Measurements from ENCODE around the gene PDX1.

PDX1 gene

DNA sequence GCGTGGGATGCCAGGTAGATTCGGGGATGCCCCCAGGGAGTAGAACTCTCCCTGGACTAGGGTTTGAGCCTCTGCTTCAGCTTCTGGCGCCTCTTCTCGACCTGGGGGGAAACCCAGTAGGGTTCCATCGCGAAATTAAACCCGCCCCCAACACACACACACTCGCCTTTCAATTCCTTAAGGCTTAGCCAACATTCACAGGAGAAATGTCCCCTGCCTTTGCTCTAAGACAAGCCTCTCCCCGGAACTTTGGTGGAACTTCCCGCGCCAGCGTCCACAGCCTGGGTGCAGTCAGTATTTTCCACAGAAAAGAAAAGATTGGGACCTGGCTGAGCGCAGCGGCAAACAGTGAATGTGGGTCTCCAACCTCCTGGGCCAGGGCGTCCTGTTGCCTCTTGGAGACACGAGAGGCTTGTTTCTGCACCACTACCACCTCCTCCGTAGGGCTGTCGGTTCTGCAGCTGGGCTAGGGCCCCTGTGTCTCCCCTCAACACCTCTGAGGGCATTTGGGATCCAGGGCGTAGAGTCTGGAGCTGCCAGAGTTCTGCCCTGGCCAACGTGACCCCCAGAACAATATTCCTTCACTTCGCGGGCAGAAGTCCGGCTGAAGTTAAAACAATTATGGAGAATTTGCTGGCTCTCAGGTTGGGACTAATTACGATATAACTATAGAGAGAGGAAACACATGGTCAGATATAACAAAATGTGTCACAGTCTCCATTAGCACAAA, 3.2 kb downstream of the PDX1 start:
- DNase-seq (ENCODE audit: low spot score): no peak

DNA sequence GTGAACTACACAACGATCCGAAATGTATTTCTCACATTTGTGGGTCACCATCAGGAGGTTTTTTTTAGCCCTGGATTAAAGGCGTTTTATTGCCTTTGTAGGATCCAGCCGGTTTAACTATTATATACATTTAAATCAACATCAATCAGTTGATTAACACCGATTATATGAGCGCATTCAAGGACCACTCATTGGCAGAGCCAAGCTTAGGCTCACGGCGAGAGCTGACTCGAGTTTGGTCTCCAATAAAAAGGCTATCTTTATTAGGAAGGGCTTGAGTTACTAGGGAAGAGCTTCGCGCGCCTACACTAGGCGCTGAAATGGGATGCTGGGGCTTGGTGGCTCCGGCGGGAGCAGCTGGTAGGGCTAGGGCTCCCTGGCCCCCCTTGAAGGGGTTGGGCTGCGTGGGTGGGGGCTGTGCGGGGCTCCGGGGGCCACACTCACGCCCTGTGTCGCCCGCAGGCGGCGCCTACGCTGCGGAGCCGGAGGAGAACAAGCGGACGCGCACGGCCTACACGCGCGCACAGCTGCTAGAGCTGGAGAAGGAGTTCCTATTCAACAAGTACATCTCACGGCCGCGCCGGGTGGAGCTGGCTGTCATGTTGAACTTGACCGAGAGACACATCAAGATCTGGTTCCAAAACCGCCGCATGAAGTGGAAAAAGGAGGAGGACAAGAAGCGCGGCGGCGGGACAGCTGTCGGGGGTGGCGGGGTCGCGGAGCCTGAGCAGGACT, 4.2 kb downstream of the PDX1 start:
- no peak for DNase-seq (ENCODE audit: low spot score)

DNA sequence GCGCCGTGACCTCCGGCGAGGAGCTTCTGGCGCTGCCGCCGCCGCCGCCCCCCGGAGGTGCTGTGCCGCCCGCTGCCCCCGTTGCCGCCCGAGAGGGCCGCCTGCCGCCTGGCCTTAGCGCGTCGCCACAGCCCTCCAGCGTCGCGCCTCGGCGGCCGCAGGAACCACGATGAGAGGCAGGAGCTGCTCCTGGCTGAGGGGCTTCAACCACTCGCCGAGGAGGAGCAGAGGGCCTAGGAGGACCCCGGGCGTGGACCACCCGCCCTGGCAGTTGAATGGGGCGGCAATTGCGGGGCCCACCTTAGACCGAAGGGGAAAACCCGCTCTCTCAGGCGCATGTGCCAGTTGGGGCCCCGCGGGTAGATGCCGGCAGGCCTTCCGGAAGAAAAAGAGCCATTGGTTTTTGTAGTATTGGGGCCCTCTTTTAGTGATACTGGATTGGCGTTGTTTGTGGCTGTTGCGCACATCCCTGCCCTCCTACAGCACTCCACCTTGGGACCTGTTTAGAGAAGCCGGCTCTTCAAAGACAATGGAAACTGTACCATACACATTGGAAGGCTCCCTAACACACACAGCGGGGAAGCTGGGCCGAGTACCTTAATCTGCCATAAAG, 4.8 kb downstream of the PDX1 start:
- DNase-seq (ENCODE audit: low spot score): no peak

DNA sequence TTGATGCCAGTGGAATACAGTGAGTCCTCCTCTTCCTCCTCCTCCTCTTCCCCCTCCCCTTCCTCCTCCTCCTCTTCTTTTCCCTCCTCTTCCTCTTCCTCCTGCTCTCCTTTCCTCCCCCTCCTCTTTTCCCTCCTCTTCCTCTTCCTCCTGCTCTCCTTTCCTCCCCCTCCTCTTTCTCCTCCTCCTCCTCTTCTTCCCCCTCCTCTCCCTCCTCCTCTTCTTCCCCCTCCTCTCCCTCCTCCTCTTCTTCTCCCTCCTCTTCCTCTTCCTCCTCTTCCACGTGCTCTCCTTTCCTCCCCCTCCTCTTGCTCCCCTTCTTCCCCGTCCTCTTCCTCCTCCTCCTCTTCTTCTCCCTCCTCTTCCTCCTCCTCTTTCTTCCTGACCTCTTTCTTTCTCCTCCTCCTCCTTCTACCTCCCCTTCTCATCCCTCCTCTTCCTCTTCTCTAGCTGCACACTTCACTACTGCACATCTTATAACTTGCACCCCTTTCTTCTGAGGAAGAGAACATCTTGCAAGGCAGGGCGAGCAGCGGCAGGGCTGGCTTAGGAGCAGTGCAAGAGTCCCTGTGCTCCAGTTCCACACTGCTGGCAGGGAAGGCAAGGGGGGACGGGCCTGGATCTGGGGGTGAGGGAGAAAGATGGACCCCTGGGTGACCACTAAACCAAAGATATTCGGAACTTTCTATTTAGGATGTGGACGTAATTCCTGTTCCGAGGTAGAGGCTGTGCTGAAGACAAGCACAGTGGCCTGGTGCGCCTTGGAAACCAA, 5.6 kb downstream of the PDX1 start:
- no peak for DNase-seq (ENCODE audit: low spot score)

DNA sequence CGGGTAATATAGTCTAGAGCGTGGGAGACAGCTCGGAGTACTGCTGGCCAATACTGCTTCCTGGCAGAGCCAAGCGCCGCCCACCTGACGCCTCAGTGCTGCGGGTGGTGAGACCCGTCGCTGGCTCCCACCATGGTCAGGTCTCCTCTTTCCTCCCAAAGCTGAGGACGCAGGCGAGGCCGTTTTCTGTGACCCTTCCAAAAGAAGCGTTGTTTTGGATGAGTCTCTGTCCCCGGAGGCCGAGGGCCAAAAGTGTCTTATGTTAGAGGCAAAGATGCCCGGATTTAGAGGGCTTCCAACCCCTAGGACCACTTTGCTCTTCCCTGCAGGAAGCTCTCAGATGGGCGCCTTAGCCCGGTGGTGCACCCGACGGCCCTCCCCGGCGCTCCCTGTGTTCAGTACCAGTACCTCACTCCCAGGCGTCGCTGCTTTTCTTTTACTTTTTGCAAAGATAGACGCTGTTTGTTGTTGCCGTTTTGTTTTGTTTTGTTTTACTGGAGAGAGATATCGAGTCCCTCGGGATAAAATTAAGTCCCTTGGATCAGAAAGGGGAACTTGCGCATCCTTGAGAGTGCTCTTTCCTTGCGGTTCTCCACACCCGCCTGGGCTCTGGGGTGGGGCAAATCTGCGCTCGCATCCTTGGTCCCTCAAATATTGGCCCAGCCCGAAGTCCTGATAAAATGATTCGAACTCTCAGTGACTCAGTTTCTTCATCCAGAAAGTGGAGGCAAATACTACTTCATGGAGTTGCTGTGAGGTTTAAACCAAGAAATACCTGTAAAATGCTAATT, 7.0 kb downstream of the PDX1 start:
- DNase-seq (ENCODE audit: low spot score): no peak

- DNase-seq (ENCODE audit: low spot score): no peak
Measured at GRCh38 chr13:27927444-27928352, 7.9 kb downstream of the PDX1 start.

GRCh38 chr13:27928353-27928804, 8.6 kb downstream of the PDX1 start:
- DNase-seq (ENCODE audit: low spot score): no peak

- DNase-seq (ENCODE audit: low spot score): no peak
Measured at GRCh38 chr13:27928805-27929753, 9.3 kb downstream of the PDX1 start.

DNA sequence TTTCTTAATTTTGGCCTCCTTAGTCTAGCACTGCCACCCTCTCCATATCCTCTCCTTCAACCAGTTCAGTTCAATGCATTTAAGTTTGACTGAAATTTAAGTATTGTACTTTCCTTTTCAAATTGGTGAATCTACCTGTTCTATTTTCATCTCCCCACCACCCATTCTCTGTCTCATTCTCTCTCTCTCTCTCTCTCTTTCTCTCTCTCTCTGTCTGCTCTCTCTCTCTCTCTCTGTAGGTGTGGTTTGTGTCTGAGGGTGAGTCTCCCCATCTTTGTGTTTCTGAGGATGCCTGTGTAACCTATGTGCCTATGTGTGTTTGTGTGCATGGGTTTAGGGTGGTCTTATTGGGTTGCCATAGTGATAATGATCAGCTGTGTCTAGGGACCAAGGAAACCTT, 10.1 kb downstream of the PDX1 start:
- DNase-seq (ENCODE audit: low spot score): no peak

- DNase-seq (ENCODE audit: low spot score): no peak
Measured at GRCh38 chr13:27933118-27933517, 13.3 kb downstream of the PDX1 start.

- no peak for DNase-seq (ENCODE audit: low spot score)
Measured at GRCh38 chr13:27933580-27934328, 14.0 kb downstream of the PDX1 start.

DNA sequence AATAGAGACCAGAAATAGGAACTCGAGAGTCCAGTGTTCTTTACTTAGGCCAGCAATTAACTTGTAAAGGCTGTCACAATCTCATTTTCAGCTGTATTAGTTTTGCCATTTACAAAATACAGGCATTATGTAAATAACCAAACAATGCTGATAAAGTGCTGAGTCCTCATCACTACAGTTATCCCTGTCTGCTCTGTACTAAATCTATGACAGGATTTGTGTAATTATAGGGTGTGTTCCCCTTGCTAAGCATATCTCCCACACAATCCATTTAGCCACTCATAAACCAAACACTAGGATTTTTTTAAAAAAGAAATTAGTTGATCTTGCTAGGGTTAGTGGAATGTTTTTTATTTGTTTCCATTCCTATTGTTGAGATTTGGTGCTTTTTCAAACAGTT, 23.2 kb downstream of the PDX1 start:
- DNase-seq (ENCODE audit: low spot score): no peak

GRCh38 chr13:27952876-27953675, 33.3 kb downstream of the PDX1 start:
- no peak for DNase-seq (ENCODE audit: low spot score)

DNA sequence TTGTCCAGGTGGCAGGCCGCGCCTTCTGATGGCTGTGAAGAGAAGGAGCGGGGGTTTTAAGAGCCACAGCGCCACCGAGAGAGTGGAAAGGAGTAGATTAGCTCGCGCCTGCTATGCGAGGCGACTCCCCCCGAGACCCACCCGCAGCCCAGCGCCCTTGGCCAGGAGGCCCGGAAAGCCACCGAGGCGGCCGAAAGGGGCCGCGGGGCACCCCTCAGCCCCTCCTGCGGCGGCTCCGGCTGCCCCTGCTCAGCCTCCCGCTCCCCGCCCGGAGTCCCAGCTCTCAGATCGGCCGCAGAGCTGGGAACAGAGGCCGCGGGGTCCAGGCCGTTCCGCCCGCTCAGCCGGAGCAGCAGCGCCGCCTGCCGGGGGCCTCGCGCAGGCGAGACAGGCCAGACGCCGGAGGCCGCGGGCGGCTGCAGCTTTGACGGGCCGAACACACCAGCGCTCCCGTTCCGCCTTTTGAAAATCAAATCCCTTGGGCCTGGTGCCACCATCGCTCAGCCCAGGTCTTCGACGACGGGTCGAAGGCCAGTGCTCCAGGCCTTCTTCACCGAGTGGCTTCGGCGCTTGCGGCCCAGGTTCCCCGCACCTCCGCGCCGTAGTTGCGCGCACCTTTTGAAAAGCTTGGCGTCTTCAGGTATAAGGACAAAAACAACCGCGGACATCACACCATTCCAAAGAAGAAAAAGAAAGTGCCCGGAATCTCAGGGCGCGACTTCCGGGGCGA, 34.0 kb downstream of the PDX1 start:
- peak; percentile 82 for DNase-seq (ENCODE audit: low spot score)

- no peak for DNase-seq (ENCODE audit: low spot score)
Measured at GRCh38 chr13:27954406-27954851, 34.6 kb downstream of the PDX1 start.

DNA sequence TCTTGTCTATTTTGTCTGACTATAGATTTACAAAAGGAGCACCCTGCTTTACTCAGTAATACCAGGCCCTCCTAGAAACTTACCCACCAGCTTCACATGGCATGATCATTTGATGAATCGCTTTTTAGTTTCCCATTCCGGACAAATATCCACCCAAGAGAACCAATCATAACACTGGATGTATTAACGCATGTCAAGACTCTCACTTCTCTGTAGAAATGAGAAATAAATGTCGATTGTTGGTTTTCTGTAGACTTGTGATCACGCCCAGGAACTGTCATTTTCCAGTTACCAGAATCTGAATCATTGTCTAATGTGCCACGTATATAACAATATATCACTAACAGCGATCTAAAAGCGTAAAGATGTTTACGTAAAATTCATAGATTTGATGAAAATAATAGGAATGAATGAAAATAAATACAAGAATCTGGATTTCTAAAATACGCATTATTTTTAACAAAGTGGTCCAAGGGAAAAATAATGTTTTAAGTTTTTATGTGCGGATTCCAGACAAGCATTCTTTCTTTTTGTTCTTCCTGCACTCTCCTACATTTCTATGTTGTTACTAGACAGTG, 35.3 kb downstream of the PDX1 start:
- DNase-seq (ENCODE audit: low spot score): no peak
